Heart left ventricle (tissue), 13 donors: ENCODE results near the gene PRKAR1B.

Experiments used
- CTCF ChIP-seq, 12 donors: fragments of 200-600 bp; sonication (generic) in 4 of 12; IDR thresholded peaks; one replicate each; pipeline versions ENCODE4 v1.5.0 to v1.8.0; 2018 to 2022; ENCODE audit warnings: antibody characterized with exemption in 12 of 12, mild to moderate bottlenecking in 5 of 12
- POLR2A ChIP-seq, 2 donors: fragments of 450-650 bp; IDR thresholded peaks; one replicate each; pipeline ENCODE4 v1.6.1; 2017; ENCODE audit warnings: antibody characterized with exemption in 2 of 2, mild to moderate bottlenecking in 2 of 2, moderate library complexity in 2 of 2
- donor health status: ischemic (EF 13 %, LVEDD 7.1; RV severe dilation, severe dysfunction).
- donor health status: DM: no; HTN: yes; CAD: no.
- donor health status: DM: no; HTN: no; CAD: no.
- donor health status: ischemic (EF 25% LVEDD 6.9; RV normal size, moderate dysfunction).
- donor health status: ischemic (EF 25% LVEDD 5.7; RV mildly dilated, moderate dysfunction).
- donor health status: ischemic (EF 35%, LVEDD 5.7; RV mildly dilated, moderate dysfunction).
- donor health status: nonischemic (EF 11% LVEDD 7.7; RV severe dilation, severe dysfunction).
- donor health status: DM: yes; HTN: yes; CAD: no.
- donor health status: PGD.
- donor health status: ischemic (EF 29% LVEDD 5.4; RV normal size, mild dysfunction).
- donor health status: nonischemic (EF 23%, LVEDD 6.1; RV moderate dilation, normal function).

- TF ChIP-seq POLR2A (IDR thresholded peaks at IDR 0.05) (no peak), CTCF (IDR thresholded peaks at IDR 0.05) (no peak)
Measured at GRCh38 chr7:751826-752225, 24.7 kb upstream of the PRKAR1B start.
